Activated CD4-positive, alpha-beta memory T cell treated with anti-CD3 and anti-CD28 coated beads for 36 hours (primary cell): ENCODE measurements around the gene COG7. TPM values are rescaled to one million over a fixed set of nuclear protein-coding genes. Genes with fewer than 3 reads are reported as not detected.

Source experiments
- CTCF ChIA-PET: fragments of 350-600 bp; sonication (Branson Sonifier 250); formaldehyde crosslinking; loops from one replicate; lab custom pipeline; 2021; ENCODE audit warnings: antibody characterized with exemption, inconsistent platforms; lab: Charles Lee
- POLR2A ChIA-PET: fragments of 350-600 bp; sonication (Branson Sonifier 250); formaldehyde crosslinking; loops from one replicate; lab custom pipeline; 2021; ENCODE audit warnings: antibody characterized with exemption; lab: Charles Lee
- DNase-seq: peaks from one replicate; pipeline ENCODE4 v3.0.0-alpha.2; 2020
- H3K27ac Mint-ChIP-seq: one replicate; pipeline ENCODE4 v1.8.0; 2021; ENCODE audit warnings: mixed read lengths
- H3K27me3 Mint-ChIP-seq: one replicate; pipeline ENCODE4 v1.8.0; 2021; ENCODE audit warnings: mixed read lengths
- H3K36me3 Mint-ChIP-seq: one replicate; pipeline ENCODE4 v1.8.0; 2021; ENCODE audit warnings: mixed read lengths
- H3K4me1 Mint-ChIP-seq: one replicate; pipeline ENCODE4 v1.8.0; 2021; ENCODE audit warnings: low read depth, mixed read lengths
- H3K4me3 Mint-ChIP-seq: one replicate; pipeline ENCODE4 v1.8.0; 2021; ENCODE audit warnings: mild to moderate bottlenecking, mixed read lengths
- H3K9me3 Mint-ChIP-seq: one replicate; pipeline ENCODE4 v1.8.0; 2021; ENCODE audit warnings: mixed read lengths
- intact Hi-C: fragments of 100-400 bp; cut with micrococcal nuclease; formaldehyde crosslinking; loops from one replicate; pipeline ENCODE4 v1.15.1; 2023
- total RNA-seq, 2 experiments: library from RNA; stranded (reverse); gene quantifications; one replicate each; pipeline ENCODE4 v1.2.3, GENCODE V29; 2021

COG7 gene
- total RNA-seq, 2 experiments from 2014 or later, result 17.0 to 18.1 TPM

DNA sequence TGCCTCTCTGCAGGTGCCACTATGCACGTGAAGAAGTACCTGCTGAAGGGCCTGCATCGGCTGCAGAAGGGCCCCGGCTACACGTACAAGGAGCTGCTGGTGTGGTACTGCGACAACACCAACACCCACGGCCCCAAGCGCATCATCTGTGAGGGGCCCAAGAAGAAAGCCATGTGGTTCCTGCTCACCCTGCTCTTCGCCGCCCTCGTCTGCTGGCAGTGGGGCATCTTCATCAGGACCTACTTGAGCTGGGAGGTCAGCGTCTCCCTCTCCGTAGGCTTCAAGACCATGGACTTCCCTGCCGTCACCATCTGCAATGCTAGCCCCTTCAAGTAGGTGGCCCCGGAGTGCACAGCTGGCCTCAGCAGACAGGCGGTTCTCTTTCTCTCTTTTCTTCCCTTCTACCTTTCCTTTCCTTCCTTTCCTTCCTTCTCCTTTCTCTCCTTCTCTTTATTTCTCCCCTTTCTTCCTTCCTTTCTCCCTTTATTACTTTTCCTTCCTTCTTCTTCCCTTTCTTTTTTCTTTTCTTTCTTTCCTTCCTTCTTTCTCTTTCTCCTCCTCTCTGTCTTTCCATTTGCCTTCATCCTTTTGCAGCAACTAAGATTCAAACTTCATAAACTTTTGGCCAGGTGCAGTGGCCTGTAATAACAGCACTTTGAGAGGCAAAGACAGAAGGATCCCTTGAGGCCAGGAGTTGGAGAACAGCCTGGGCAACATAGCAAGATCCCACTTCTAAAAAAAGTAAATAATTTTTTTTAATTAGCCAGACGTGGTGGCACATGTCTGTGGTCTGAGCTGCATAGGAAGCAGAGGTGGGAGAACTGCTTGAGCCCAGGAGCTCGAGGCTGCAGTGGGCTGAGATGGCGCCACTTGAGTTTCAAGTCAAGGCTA lies 104.2 kb downstream of the COG7 start:
- H3K4me1 Mint-ChIP-seq, result no peaks in the 10 kb centered on the region
- no peak for DNase-seq
- H3K27ac Mint-ChIP-seq, result no peak overlapping the region
- H3K9me3 Mint-ChIP-seq, result peaks cover 3% of the 10 kb centered on the region
- intact Hi-C loops, result no loop called here
- no peak overlapping the region for H3K4me3 Mint-ChIP-seq
- no peaks in the 10 kb centered on the region for H3K36me3 Mint-ChIP-seq
- H3K27me3 Mint-ChIP-seq, result peaks cover 4% of the 10 kb centered on the region
- POLR2A ChIA-PET, result no interaction called here
- CTCF ChIA-PET, result interaction anchor here (1.2 kb wide), 1 partner anchor 85 kb away, joined by 3 read pairs; no protein-coding TSS in a partner anchor

DNA sequence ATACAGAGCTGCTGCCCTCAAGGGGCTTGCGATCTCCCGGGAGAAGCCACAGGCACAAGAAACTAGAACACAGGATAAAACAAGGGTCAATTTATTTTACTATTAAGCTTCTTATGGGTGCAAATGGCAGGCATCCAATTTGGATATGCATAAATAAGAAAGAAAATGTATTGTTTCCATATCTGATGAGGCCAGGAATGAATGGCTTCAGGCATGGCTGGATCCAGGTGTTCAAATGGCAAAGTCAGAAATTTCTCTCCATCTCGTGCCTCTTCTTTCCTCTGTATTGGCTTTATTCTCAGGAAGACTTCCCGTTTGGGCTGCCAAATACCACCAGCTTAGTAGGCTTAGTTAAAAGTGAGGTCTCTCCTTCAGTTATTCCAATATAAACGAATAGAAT lies 107.8 kb downstream of the COG7 start:
- CTCF ChIA-PET, result no interaction called here
- Mint-ChIP-seq H3K4me3 (no peak overlapping the region), H3K36me3 (no peaks in the 10 kb centered on the region), H3K27ac (no peak overlapping the region), H3K9me3 (no peaks in the 10 kb centered on the region), H3K4me1 (no peaks in the 10 kb centered on the region), H3K27me3 (peaks cover 7% of the 10 kb centered on the region)
- POLR2A ChIA-PET, result no interaction called here
- DNase-seq, result no peak
- intact Hi-C loops, result no loop called here

DNA sequence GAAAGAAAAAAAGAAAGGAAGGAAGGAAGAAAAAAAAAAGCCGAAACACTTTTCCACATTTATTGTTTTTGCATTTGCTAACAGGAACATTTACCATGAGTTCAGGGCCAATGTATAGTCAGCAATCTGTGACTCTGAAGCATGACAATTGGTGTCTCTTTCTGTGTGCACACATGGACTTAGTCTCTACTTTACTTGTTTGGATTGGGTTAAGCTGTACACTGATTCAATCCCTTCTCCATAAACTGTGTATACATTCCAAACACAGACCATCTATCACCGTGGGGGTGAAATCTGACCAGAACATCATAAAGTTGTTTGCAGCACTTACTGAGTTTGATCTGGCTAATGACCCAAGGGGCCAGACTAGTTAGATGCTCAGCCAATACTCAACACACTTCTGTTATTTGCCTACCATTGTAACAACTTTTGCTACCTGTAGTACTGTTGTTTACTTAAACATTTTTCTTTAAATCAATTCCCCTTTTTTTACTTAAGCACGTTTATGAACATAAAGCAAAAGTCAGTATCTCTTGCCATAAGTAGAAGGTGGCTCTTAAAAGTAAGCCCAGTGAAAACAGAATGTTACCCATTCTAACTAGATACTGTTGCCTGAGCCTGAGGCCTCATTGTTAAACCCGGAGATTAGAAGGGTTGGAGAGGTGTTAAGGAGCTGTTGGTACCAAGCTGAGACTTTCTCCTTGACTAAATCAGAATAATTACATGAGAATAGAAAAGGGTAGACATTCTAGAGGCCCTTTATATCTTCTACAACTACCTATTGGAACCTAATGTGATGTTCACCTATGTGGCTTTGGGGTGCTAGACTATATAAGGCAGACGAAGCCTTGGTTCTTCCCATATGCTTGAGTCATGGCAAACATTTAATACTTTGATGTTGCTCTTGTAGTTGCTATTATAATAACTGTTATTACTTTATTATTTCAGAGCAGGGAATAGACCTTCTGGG lies 109.1 kb downstream of the COG7 start:
- ChIA-PET CTCF (no interaction called here), POLR2A (no interaction called here)
- H3K27ac Mint-ChIP-seq, result no peak overlapping the region
- H3K9me3 Mint-ChIP-seq, result no peaks in the 10 kb centered on the region
- no peaks in the 10 kb centered on the region for H3K36me3 Mint-ChIP-seq
- peaks cover 6% of the 10 kb centered on the region for H3K27me3 Mint-ChIP-seq
- no peaks in the 10 kb centered on the region for H3K4me1 Mint-ChIP-seq
- DNase-seq, result no peak
- intact Hi-C loops, result no loop called here
- no peak overlapping the region for H3K4me3 Mint-ChIP-seq

DNA sequence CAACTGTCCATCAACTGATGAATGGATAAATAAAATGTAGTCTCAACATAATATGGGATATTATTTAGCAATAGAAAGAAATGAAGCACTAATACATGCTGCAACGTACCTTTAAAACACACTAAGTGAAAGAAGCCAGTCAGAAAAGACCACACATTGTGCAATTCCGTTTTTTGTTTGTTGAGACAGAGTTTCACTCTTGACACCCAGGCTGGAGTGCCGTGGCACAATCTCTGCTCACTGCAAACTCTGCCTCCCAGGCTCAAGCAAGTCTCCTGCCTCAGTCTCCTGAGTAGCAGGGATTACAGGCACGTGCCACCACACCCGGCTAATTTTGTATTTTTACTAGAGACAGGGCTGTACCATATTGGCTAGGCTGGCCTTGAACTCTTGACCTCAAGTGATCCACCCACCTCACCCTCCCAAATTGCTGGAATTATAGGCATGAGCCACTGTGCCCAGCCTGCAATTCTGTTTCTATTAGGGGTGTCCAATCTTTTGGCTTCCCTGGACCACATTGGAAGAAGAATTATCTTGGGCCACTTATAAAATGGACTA lies 110.8 kb downstream of the COG7 start:
- intact Hi-C loops, result no loop called here
- Mint-ChIP-seq H3K9me3 (no peaks in the 10 kb centered on the region), H3K4me3 (no peak overlapping the region), H3K27me3 (peaks cover 4% of the 10 kb centered on the region), H3K36me3 (no peaks in the 10 kb centered on the region), H3K27ac (no peak overlapping the region), H3K4me1 (no peaks in the 10 kb centered on the region)
- POLR2A ChIA-PET, result no interaction called here
- no peak for DNase-seq
- CTCF ChIA-PET, result no interaction called here

DNA sequence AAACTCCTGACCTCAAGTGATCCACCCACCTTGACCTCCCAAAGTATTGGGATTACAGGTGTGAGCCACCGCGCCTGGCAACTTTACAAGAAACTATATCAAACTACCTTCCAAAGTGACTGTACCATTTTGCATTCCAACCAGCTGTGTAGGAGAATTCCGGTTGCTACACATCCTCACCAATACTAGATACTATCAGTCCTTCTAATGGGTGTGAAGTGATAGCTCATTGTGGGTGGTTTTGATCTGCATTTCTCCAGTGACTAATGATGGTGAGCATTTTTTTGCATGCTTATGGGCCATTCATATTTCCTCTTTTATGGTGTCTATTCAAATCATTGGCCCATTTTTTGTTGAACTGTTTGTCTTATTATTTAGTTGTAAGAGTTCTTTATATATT lies 113.2 kb downstream of the COG7 start:
- ChIA-PET CTCF (interaction anchor here (0.5 kb wide), 1 partner anchor 159 kb away, joined by 3 read pairs; no protein-coding TSS in a partner anchor), POLR2A (no interaction called here)
- no peak for DNase-seq

More for the DNA sequence above, 113.2 kb downstream of the COG7 start:
- no peak overlapping the region for H3K4me3 Mint-ChIP-seq
- peaks cover 9% of the 10 kb centered on the region for H3K27me3 Mint-ChIP-seq
- no peak overlapping the region for H3K27ac Mint-ChIP-seq
- H3K9me3 Mint-ChIP-seq, result no peaks in the 10 kb centered on the region
- H3K36me3 Mint-ChIP-seq, result no peaks in the 10 kb centered on the region
- H3K4me1 Mint-ChIP-seq, result peaks cover 5% of the 10 kb centered on the region
- intact Hi-C loops, result no loop called here

Other genes starting within 250 kb of the COG7 start
- gene SCNN1B, start 150.9 kb downstream of the COG7 start, total RNA-seq, result not detected
- 10 to 100 TPM; 73.3 to 75.1 TPM for gene GGA2, start 57.3 kb upstream of the COG7 start, total RNA-seq
- gene EARS2, start 104.2 kb upstream of the COG7 start, total RNA-seq, result 10 to 100 TPM; 21.6 to 23.6 TPM
- 10 to 100 TPM; 53.9 to 54.4 TPM for gene UBFD1, start 104.5 kb upstream of the COG7 start, total RNA-seq
- gene NDUFAB1, start 143.1 kb upstream of the COG7 start, total RNA-seq, result 100 to 1,000 TPM; 152 to 153 TPM
- 10 to 100 TPM; 20.3 to 20.8 TPM for gene PALB2, start 188.1 kb upstream of the COG7 start, total RNA-seq
- 10 to 100 TPM; 55.6 to 56.1 TPM for gene DCTN5, start 188.3 kb upstream of the COG7 start, total RNA-seq
- 10 to 100 TPM; 81.2 to 81.6 TPM for gene PLK1, start 225.7 kb upstream of the COG7 start, total RNA-seq